BE2C (cell line): ENCODE measurements around the gene PSD2.

Experiments used
- DNase-seq: peaks from one replicate; pipeline ENCODE4 v3.0.0-alpha.2; 2020
- H3K27me3 ChIP-seq: fragments of 250-450 bp; sonication (Bioruptor Pico); 2 replicates; pipeline ENCODE4 v1.5.1; 2020; ENCODE audit warnings: mild to moderate bottlenecking
- H3K36me3 ChIP-seq: fragments of 250-450 bp; sonication (Bioruptor Pico); 2 replicates; pipeline ENCODE4 v1.5.1; 2020; ENCODE audit warnings: mild to moderate bottlenecking
- H3K4me1 ChIP-seq: fragments of 250-450 bp; sonication (Bioruptor Pico); 2 replicates; pipeline ENCODE4 v1.5.1; 2020
- H3K4me3 ChIP-seq: 2 replicates; pipeline ENCODE4 v1.5.1; 2011; ENCODE audit warnings: low read depth, low read length
- H3K9me3 ChIP-seq: fragments of 250-450 bp; sonication (Bioruptor Pico); 2 replicates; pipeline ENCODE4 v1.5.1; 2020
- CTCF ChIP-seq: IDR thresholded peaks from 2 replicates; pipeline ENCODE4 v1.5.1; 2012; ENCODE audit warnings: mild to moderate bottlenecking, low read depth, low read length

Gene PSD2

GRCh38 chr5:139762615-139763170 lies 32.9 kb upstream of the PSD2 start:
- no peak for DNase-seq
- Histone ChIP-seq H3K4me3 (no peak overlapping the region), H3K9me3 (no peaks in the 10 kb centered on the region), H3K36me3 (no peaks in the 10 kb centered on the region), H3K27me3 (no peaks in the 10 kb centered on the region), H3K4me1 (peaks cover 29% of the 10 kb centered on the region)
- no peak for TF ChIP-seq CTCF

GRCh38 chr5:139763280-139763929 lies 32.2 kb upstream of the PSD2 start:
- no peak for TF ChIP-seq CTCF
- Histone ChIP-seq H3K4me3 (no peak overlapping the region), H3K4me1 (peaks cover 29% of the 10 kb centered on the region), H3K27me3 (no peaks in the 10 kb centered on the region), H3K36me3 (no peaks in the 10 kb centered on the region), H3K9me3 (no peaks in the 10 kb centered on the region)
- no peak for DNase-seq

GRCh38 chr5:139763930-139764791 lies 31.4 kb upstream of the PSD2 start:
- Histone ChIP-seq H3K4me1 (peaks cover 23% of the 10 kb centered on the region), H3K9me3 (no peaks in the 10 kb centered on the region), H3K36me3 (no peaks in the 10 kb centered on the region), H3K4me3 (peak overlapping the region; percentile 34), H3K27me3 (no peaks in the 10 kb centered on the region)
- peak; percentile 75 for DNase-seq
- TF ChIP-seq CTCF = 0 out of 2 replicates have a peak, but pooled peaks have one; percentile 7

- Histone ChIP-seq H3K36me3 (no peaks in the 10 kb centered on the region), H3K27me3 (no peaks in the 10 kb centered on the region), H3K4me3 (peak overlapping the region; percentile 68), H3K4me1 (peaks cover 15% of the 10 kb centered on the region), H3K9me3 (no peaks in the 10 kb centered on the region)
- no peak for TF ChIP-seq CTCF
- DNase-seq = no peak
Observed at GRCh38 chr5:139764886-139765408, 30.7 kb upstream of the PSD2 start.

GRCh38 chr5:139765409-139766217 lies 30.0 kb upstream of the PSD2 start:
- peak; percentile 84 for DNase-seq
- H3K9me3 ChIP-seq = no peaks in the 10 kb centered on the region
- H3K36me3 ChIP-seq = no peaks in the 10 kb centered on the region
- no peaks in the 10 kb centered on the region for H3K27me3 ChIP-seq
- H3K4me3 ChIP-seq = peak overlapping the region; percentile 68
- TF ChIP-seq CTCF = peak; percentile 84
- peaks cover 9% of the 10 kb centered on the region for H3K4me1 ChIP-seq
